Globus pallidus (tissue), 1 donor: ENCODE measurements around the gene LHFPL3.
"Not testable (repeated sequence)": the region's sequence is repeated elsewhere in the genome, so short reads cannot be mapped to it uniquely, and the experiment has no call there.

Source experiments
- DNase-seq: peaks from one replicate; pipeline ENCODE4 v3.0.0-alpha.2; 2015; ENCODE audit warnings: low spot score

Gene LHFPL3

DNA sequence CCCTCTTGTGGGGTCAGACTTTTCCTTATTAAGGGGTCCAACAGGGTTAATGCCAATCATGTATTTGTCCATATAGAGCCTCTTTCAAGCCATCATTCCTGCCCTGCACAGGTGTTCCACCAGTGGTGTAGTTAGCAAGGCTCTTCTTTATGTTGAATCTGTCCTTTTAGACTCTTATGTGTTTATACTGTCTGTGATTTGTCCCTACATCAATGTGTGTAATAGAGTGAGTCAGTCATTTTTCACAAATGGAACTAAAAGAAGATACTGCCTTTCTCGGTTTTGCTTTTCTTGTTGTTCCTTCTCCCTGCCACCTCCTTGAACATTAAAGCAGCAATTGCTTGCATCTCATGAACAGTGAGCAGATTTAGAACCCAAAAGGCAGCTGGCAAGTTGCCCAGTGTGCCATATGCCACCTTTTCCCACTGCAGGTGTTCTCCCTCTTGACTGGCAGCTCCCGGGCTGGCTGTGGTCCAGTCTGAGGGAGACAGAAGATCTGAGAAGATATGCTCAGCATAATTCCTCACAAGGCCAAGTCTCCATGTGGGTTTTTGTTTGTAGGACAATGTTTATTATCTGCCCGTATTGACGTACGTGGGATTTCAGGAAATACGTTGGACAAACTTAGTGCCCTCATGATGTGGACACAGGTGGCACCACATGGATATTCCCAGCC lies 154.1 kb downstream of the LHFPL3 start:
- no peak for DNase-seq

DNA sequence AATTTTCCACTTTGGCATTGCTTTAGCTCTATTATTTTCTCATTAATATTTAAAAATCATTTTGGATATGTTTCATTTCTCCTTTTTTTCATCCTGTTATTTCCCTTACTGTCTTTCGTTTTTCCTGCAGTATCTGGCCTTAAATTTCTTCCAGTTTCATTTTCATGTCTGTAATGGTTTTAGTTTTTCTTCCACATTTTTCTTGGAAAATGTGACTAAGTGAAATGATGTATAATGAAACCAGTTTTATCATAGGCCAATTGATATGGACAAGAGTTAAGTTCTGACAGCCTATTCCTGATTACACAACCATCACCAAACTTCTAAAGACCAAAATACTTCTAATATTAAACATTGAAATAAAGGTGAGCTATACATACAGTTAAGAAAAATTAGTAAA lies 158.5 kb downstream of the LHFPL3 start:
- no peak for DNase-seq

GRCh38 chr7:104487642-104488041 lies 159.2 kb downstream of the LHFPL3 start:
- DNase-seq = no peak

DNA sequence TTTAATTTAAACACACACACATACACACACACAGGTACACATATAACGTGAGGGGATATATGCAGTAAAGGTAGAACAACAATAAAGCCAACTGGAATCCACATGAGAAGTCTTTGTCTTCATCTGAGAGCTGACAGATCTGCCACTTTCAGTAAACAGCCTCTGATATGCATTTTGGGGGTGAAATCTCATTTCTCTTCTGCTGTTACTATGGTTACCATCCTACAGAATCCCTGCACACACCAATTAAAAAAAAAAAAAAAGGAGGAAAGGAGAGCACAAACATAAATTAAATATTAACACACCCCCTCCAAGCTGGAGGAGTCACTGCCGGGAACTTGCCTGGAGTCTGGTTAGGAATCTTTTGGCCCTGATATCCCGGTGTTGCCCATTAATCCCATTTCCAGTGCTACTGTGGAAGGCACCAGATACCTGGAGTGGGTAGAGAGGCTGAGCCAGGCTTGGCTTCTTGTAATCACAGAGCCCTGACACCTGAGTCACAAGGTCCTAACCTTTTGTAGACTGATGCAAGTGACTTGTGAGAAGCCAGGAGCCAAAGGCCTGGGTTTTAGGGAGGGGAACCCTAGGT lies 169.1 kb downstream of the LHFPL3 start:
- no peak for DNase-seq

GRCh38 chr7:104499975-104500374 lies 171.6 kb downstream of the LHFPL3 start:
- DNase-seq = no peak

DNA sequence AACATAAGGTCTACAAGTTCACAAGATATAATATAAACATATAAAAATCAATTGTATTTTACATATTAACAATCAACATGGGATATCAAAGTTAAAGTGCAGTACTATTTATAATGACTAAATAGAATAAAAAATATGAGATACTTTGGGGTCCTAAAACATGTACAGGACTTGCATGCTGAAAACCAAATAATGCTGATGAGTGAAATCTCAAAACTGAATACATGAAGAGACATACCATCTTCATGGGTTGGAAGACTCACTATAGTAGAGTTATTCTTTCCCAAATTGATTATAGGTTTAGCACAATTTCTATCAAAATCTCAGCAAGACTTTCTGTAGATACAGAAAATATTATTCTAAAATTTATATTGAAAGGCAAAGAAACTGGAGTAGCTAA lies 181.5 kb downstream of the LHFPL3 start:
- no peak for DNase-seq

- no peak for DNase-seq
Observed at GRCh38 chr7:104524853-104525252, 196.4 kb downstream of the LHFPL3 start.

GRCh38 chr7:104528142-104528541 lies 199.7 kb downstream of the LHFPL3 start:
- no peak for DNase-seq

DNA sequence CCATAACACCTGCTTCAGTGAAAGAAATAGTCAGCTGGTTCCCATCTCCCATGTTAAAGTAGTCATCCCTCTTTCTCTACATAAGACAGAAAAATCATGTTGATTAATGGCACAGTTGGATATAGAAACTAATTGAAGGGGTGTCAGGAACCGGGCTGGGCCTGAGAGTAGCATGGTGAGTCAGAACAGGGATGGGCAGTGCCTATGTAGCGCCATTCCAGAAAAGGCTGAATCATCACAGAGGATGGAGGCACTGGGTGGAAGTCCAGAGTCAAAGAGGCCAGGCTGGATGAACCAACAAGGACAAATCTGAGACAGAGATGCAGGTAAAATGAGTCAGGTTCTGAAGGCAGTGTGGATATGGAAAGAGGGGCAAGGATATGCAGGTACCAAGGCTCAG lies 201.2 kb downstream of the LHFPL3 start:
- DNase-seq = no peak

DNA sequence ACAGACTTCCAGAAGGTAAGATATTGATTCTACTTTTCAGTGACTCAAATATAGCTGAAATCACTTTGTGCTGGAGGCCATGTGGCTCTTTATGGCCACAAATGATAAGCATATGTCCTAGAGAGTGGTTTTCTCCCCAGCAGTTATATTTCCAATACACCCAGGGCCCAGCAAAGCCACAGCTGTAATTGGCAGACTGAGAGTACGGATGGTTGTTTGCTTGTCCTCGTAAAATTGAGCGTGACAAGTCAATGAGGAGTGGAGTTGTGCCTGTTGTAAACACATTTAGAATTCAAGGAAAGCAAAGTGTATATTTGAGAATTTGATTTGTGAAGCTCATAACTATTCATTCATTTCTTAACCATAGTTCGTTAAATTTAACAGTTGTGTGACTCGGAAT lies 201.8 kb downstream of the LHFPL3 start:
- no peak for DNase-seq

DNA sequence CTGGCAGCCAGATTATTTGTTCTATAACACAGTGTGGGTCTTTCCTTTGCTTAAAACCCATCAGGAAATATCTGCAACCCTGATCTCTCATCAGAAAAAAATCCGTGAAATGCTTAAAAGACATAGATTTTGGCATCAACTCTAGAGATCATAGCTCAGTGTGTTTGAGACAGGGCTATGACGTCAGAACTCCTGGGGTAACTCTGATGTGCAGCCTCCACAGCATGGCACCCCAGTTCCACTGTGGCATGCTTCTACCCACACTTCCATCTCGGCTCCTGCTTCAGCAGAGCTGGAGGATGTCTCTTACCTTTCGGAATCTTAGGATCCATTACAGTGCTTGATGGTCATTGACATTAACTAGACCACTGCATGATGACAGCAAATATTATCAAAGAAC lies 205.7 kb downstream of the LHFPL3 start:
- DNase-seq = no peak

DNA sequence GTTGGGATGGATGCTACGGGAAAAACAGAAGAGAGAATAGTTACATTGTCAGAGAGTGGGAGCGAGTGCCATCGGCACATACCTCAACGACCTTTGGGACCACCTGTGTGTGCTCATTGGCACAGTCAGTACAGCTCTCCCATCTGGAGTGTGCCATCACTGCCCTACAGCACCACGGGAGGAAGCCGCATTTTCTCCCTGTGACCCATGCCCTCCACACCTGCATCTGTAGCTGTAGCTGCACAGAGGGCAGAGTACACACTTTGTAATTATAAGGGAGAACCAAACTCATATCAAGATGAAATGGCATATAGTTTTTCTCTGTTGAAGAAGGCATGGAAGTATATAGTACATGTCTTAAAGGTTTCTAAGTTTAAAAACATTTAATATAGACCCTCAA lies 207.4 kb downstream of the LHFPL3 start:
- no peak for DNase-seq

DNA sequence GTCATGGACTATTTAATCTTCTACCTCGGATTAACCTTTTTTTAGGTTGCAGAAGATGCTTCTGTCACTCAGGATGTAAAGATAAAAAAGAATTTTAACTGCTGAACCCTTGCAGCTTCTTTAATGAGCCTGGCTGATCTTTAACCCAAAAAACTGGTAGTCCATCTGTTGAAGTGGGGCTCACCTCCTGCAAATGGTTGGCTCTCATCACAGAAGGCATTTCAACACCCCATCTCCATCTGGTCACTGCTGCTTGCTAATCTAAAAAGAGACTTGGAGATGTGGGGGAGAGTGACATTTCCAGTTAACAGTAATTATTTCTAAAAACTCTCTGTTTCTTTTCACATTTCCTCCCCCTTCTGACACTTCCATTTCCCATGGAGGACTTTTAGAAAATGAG lies 208.6 kb downstream of the LHFPL3 start:
- DNase-seq = no peak

DNA sequence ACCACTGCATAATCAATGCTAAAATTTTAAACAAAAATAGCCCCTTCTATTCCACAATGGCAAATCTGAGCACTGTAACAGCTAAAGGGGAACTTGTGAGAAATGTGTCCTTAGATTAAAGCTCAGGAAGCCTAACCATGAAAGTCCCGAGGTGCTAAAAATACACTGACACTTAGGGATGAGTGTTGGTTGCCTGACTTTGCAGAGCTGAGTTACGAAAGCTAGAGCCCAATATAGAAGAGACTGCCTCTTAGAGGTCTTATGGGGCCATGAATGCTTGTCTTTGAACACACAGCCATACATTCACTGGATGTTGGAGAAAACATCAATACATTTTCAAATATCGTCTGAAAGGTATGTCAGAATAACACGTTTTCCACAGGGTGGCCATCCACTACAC lies 209.7 kb downstream of the LHFPL3 start:
- DNase-seq = no peak

GRCh38 chr7:104541897-104542296 lies 213.5 kb downstream of the LHFPL3 start:
- DNase-seq = no peak

- DNase-seq = no peak
Observed at GRCh38 chr7:104548861-104549260, 220.5 kb downstream of the LHFPL3 start.

GRCh38 chr7:104550362-104550761 lies 222.0 kb downstream of the LHFPL3 start:
- no peak for DNase-seq

GRCh38 chr7:104551226-104551625 lies 222.8 kb downstream of the LHFPL3 start:
- DNase-seq = no peak

GRCh38 chr7:104552102-104552501 lies 223.7 kb downstream of the LHFPL3 start:
- no peak for DNase-seq

DNA sequence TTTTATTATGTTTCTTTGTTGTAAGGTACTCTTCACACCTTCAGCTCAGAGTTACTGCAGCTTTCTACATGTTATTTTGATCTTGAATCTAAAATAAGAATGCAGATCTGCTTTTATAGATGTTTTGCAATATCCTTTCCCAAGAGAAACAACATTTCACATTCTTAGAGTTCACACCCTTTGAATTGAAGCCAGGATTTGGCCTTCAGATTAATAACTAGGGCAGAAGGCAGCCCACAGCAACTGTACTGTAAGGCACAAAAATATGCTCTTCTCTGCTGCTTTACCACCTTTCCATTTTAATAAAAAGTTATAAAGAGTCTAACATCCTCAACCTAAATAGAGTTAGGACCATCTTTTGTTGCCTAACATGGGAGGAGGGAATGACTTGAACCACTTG lies 224.7 kb downstream of the LHFPL3 start:
- DNase-seq = no peak

- not testable (repeated sequence) for DNase-seq
Observed at GRCh38 chr7:104563350-104563901, 235.0 kb downstream of the LHFPL3 start.

DNA sequence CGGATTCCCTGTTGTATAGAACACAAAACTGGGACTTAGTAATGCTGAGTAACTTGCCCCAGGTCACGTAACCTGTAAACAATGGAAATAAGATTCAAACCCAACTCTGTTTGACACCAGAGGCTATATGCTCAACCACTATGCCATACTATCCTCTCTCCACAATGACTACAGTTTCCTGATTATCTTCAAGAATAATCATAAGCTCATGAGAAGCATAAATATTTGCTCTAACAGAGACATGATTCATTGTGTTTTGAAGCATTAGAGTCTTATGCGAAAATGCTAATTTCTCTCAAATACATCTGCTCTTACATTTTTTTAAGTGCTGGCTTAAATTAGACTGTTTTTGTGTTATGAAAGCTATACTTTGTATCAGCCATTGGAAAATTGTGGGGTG lies 241.3 kb downstream of the LHFPL3 start:
- no peak for DNase-seq

GRCh38 chr7:104572554-104572953 lies 244.2 kb downstream of the LHFPL3 start:
- DNase-seq = no peak

DNA sequence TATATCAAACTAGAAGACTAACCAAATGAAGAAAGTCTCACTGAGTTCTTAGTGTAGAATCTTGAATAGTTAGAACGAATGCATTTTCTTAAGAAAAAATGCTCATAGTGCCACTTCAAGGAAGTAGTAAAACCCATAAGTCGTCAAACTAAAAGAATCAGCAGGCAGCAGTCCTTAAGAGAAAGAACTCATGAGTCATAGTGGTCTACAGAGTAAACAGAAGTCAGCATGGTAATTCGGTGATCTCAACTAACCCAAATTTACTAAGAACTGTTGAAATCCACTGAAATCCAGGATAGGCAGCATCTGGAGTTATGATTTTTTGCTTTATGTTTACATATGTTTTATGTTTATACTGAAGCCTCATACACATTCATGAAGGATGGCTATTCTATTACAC lies 256.2 kb downstream of the LHFPL3 start:
- no peak for DNase-seq
